WTC11 (cell line): Measurements from ENCODE around the gene LDLRAD4. TPM values are rescaled to one million over a fixed set of nuclear protein-coding genes. Genes with fewer than 3 reads are reported as not detected.

Experiments
- ATAC-seq: fragments of 200-7000 bp; cut with Tn5 transposase; 2 replicates; pipeline ENCODE4 v1.10.0; 2021; ENCODE audit warnings: mild to moderate bottlenecking, moderate library complexity
- CTCF ChIA-PET: fragments of 300-600 bp; sonication (Branson Sonifier 250); formaldehyde crosslinking; loops from one replicate; lab custom pipeline; 2021; ENCODE audit warnings: antibody characterized with exemption; lab: Charles Lee
- POLR2A ChIA-PET: fragments of 350-600 bp; sonication (Branson Sonifier 250); formaldehyde crosslinking; loops from one replicate; lab custom pipeline; 2021; ENCODE audit warnings: antibody characterized with exemption; lab: Charles Lee
- DNase-seq: peaks from one replicate; pipeline ENCODE4 v3.0.0; 2021; ENCODE audit warnings: low spot score
- H3K27ac Mint-ChIP-seq: 2 replicates; pipeline ENCODE4 v1.8.0; 2021; ENCODE audit warnings: mixed read lengths
- H3K27me3 Mint-ChIP-seq: 2 replicates; pipeline ENCODE4 v1.8.0; 2021; ENCODE audit warnings: low read depth, mild to moderate bottlenecking, moderate library complexity, mixed read lengths
- H3K36me3 Mint-ChIP-seq: 2 replicates; pipeline ENCODE4 v1.8.0; 2021; ENCODE audit warnings: mixed read lengths
- H3K4me1 Mint-ChIP-seq: 2 replicates; pipeline ENCODE4 v1.8.0; 2022; ENCODE audit warnings: mixed read lengths
- H3K4me3 Mint-ChIP-seq: 2 replicates; pipeline ENCODE4 v1.8.0; 2021; ENCODE audit warnings: mild to moderate bottlenecking, moderate library complexity, mixed read lengths
- H3K9me3 Mint-ChIP-seq: 2 replicates; pipeline ENCODE4 v1.8.0; 2021; ENCODE audit warnings: mixed read lengths
- ATF1 ChIP-seq: sonication (generic); formaldehyde crosslinking; IDR thresholded peaks from 2 replicates; pipeline ENCODE4 v1.8.1; 2023; ENCODE audit warnings: mild to moderate bottlenecking, moderate library complexity, missing genetic modification reagents
- ATF2 ChIP-seq: sonication (generic); formaldehyde crosslinking; IDR thresholded peaks from 2 replicates; pipeline ENCODE4 v1.8.1; 2022; ENCODE audit warnings: low read depth, missing genetic modification reagents, borderline replicate concordance
- CDX4 ChIP-seq: fragments of 250-450 bp; sonication (Bioruptor Pico); IDR thresholded peaks from 2 replicates; pipeline ENCODE4 v1.9.0; 2021; ENCODE audit warnings: moderate library complexity, mild to moderate bottlenecking, inconsistent platforms, borderline replicate concordance
- E2F4 ChIP-seq: sonication (generic); formaldehyde crosslinking; IDR thresholded peaks from 2 replicates; pipeline ENCODE4 v1.8.1; 2022; ENCODE audit warnings: low read depth, mild to moderate bottlenecking, moderate library complexity, missing genetic modification reagents, borderline replicate concordance
- ERG ChIP-seq: fragments of 250-450 bp; sonication (Bioruptor Pico); IDR thresholded peaks from 2 replicates; pipeline ENCODE4 v1.8.0; 2021; ENCODE audit warnings: mild to moderate bottlenecking
- ETV6 ChIP-seq: sonication (generic); formaldehyde crosslinking; IDR thresholded peaks from 2 replicates; pipeline ENCODE4 v1.8.1; 2022; ENCODE audit warnings: mild to moderate bottlenecking, missing genetic modification reagents
- FOXP4 ChIP-seq: sonication (generic); formaldehyde crosslinking; IDR thresholded peaks from 2 replicates; pipeline ENCODE4 v1.8.0; 2022; ENCODE audit warnings: mild to moderate bottlenecking, missing genetic modification reagents
- GABPB1 ChIP-seq: sonication (generic); formaldehyde crosslinking; IDR thresholded peaks from 2 replicates; pipeline ENCODE4 v1.8.1; 2023; ENCODE audit warnings: mild to moderate bottlenecking, missing genetic modification reagents
- SMAD3 ChIP-seq: sonication (generic); formaldehyde crosslinking; IDR thresholded peaks from 2 replicates; pipeline ENCODE4 v1.8.0; 2022; ENCODE audit warnings: missing genetic modification reagents, mild to moderate bottlenecking, borderline replicate concordance
- TEAD4 ChIP-seq: sonication (generic); formaldehyde crosslinking; IDR thresholded peaks from 2 replicates; pipeline ENCODE4 v1.8.0; 2022; ENCODE audit warnings: mild to moderate bottlenecking, missing genetic modification reagents
- ZBTB21 ChIP-seq: sonication (generic); formaldehyde crosslinking; IDR thresholded peaks from 2 replicates; pipeline ENCODE4 v1.8.1; 2023; ENCODE audit warnings: mild to moderate bottlenecking, missing genetic modification reagents, borderline replicate concordance
- ZMAT4 ChIP-seq: fragments of 250-450 bp; sonication (Bioruptor Pico); IDR thresholded peaks from 2 replicates; pipeline ENCODE4 v1.9.0; 2021; ENCODE audit warnings: mild to moderate bottlenecking
- ZNF138 ChIP-seq: sonication (generic); formaldehyde crosslinking; conservative IDR thresholded peaks from 2 replicates; pipeline ENCODE4 v1.8.1; 2022; ENCODE audit warnings: mild to moderate bottlenecking, moderate library complexity, missing genetic modification reagents
- ZNF232 ChIP-seq: sonication (generic); formaldehyde crosslinking; IDR thresholded peaks from 2 replicates; pipeline ENCODE4 v1.8.0; 2022; ENCODE audit warnings: mild to moderate bottlenecking, missing genetic modification reagents
- ZNF317 ChIP-seq: sonication (generic); formaldehyde crosslinking; IDR thresholded peaks from 2 replicates; pipeline ENCODE4 v1.8.1; 2023; ENCODE audit warnings: low read depth, mild to moderate bottlenecking, moderate library complexity, missing genetic modification reagents, borderline replicate concordance
- total RNA-seq: library from RNA; stranded (reverse); gene quantifications from 3 replicates; pipeline ENCODE4 v1.2.3, GENCODE V29; 2021

Gene LDLRAD4
- total RNA-seq, 1 experiment from 2014 or later, result 6.2 TPM

- no peak for TF ChIP-seq TEAD4 (CRISPR knock-in tag)
- TF ChIP-seq ZNF317 (CRISPR knock-in tag), result no peak
- no peak for TF ChIP-seq ETV6 (CRISPR knock-in tag)
- TF ChIP-seq ERG (CRISPR knock-in tag), result no peak
These were observed 41.1 kb downstream of the LDLRAD4 start (continued) for GRCh38 chr18:13259701-13260100.

GRCh38 chr18:13260197-13260934 is 41.8 kb downstream of the LDLRAD4 start:
- Mint-ChIP-seq H3K9me3 (no peaks in the 10 kb centered on the region), H3K36me3 (no peaks in the 10 kb centered on the region), H3K4me3 (no peak overlapping the region), H3K27ac (no peak overlapping the region), H3K27me3 (no peaks in the 10 kb centered on the region), H3K4me1 (peaks cover 28% of the 10 kb centered on the region)
- DNase-seq (no peak), ATAC-seq (no peak)
- ChIA-PET CTCF (no interaction called here), POLR2A (no interaction called here)
- TF ChIP-seq GABPB1 (CRISPR knock-in tag) (no peak), ATF1 (no peak), ZMAT4 (CRISPR knock-in tag) (no peak), ZNF232 (CRISPR knock-in tag) (no peak), FOXP4 (no peak), ZNF138 (CRISPR knock-in tag) (no peak), ATF2 (CRISPR knock-in tag) (no peak), CDX4 (CRISPR knock-in tag) (no peak), ZBTB21 (CRISPR knock-in tag) (no peak), E2F4 (CRISPR knock-in tag) (no peak), SMAD3 (no peak)
